Brain microvascular endothelial cell (primary cell): ENCODE measurements around the gene PAIP1.
A peak's percentile ranks its signal among the peaks of the same experiment; 100 is the strongest.

Experiments
- DNase-seq: peaks from one replicate; pipeline ENCODE4 v3.0.0-alpha.2; 2020
- H3K27ac ChIP-seq: fragments of 250-450 bp; sonication (Bioruptor Pico); 2 replicates; pipeline ENCODE4 v1.5.1; 2020; ENCODE audit warnings: mild to moderate bottlenecking, moderate library complexity
- H3K27me3 ChIP-seq: fragments of 250-450 bp; sonication (Bioruptor Pico); replicated peaks from 2 replicates; pipeline ENCODE4 v1.5.1; 2020; ENCODE audit warnings: mild to moderate bottlenecking
- H3K36me3 ChIP-seq: fragments of 250-450 bp; sonication (Bioruptor Pico); replicated peaks from 2 replicates; pipeline ENCODE4 v1.5.1; 2020; ENCODE audit warnings: mild to moderate bottlenecking
- H3K4me3 ChIP-seq: 2 replicates; pipeline ENCODE4 v1.5.1; 2011; ENCODE audit warnings: low read depth, mild to moderate bottlenecking, control low read depth, low read length, moderate library complexity
- in situ Hi-C: cut with HindIII; loops from 2 replicates; pipeline ENCODE4 v1.10.0; 2017; ENCODE audit warnings: low sequenced_read_pairs, low pct_ligation_motif_present
- TF ChIP-seq, protein P1 (sequence below): IDR thresholded peaks from 2 replicates; pipeline ENCODE4 v1.5.1; 2011; ENCODE audit warnings: low read depth, mild to moderate bottlenecking, moderate library complexity, low read length, control low read depth, inconsistent platforms; ENCODE audit errors: missing control alignments

Gene PAIP1, protein sequence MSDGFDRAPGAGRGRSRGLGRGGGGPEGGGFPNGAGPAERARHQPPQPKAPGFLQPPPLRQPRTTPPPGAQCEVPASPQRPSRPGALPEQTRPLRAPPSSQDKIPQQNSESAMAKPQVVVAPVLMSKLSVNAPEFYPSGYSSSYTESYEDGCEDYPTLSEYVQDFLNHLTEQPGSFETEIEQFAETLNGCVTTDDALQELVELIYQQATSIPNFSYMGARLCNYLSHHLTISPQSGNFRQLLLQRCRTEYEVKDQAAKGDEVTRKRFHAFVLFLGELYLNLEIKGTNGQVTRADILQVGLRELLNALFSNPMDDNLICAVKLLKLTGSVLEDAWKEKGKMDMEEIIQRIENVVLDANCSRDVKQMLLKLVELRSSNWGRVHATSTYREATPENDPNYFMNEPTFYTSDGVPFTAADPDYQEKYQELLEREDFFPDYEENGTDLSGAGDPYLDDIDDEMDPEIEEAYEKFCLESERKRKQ

DNA sequence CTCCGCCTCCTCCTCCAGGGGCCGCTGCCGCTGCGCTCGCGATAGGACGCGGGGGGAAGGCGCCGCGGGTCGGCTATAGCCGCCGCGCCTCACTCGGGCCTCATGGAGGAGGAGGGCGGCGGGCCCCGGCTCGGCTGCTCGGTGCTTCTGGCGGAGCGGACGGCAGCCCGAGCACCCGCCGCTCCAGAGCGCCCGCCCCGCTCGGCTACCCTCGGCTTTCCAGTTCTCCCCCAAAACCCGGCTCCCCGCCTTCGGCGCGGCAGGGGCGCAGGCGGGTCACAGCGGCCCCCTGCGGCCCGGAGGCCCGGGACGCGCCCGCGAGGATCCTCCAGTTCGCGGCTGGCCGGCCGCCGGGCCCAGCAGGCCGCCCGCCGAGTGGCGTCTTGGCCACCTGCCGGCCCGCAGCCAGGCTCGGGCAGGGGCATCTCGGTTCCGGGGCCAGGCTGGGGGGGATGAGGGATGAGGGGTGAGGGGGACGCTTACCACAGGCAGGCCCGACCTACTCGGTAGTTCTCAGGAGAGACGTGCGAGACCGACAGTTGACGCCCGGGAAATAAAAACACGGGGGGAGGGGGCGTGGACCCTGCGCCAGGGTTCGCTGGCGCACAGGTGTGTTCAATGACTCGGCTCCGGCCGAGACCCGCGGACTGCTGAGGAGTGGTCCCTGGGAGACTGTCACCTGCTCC, at the start of gene PAIP1:
TSS of gene PAIP1 (minus strand) at position 221 of the 686 bp plus-strand sequence. CDS start 231 bp downstream, outside the sequence.
- TF ChIP-seq, protein P1, sequence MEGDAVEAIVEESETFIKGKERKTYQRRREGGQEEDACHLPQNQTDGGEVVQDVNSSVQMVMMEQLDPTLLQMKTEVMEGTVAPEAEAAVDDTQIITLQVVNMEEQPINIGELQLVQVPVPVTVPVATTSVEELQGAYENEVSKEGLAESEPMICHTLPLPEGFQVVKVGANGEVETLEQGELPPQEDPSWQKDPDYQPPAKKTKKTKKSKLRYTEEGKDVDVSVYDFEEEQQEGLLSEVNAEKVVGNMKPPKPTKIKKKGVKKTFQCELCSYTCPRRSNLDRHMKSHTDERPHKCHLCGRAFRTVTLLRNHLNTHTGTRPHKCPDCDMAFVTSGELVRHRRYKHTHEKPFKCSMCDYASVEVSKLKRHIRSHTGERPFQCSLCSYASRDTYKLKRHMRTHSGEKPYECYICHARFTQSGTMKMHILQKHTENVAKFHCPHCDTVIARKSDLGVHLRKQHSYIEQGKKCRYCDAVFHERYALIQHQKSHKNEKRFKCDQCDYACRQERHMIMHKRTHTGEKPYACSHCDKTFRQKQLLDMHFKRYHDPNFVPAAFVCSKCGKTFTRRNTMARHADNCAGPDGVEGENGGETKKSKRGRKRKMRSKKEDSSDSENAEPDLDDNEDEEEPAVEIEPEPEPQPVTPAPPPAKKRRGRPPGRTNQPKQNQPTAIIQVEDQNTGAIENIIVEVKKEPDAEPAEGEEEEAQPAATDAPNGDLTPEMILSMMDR: no peak
- in situ Hi-C loops: no loop called here
- Histone ChIP-seq H3K27me3 (no peaks in the 10 kb centered on the region), H3K27ac (peak within 1 kb of the TSS; percentile 92), H3K4me3 (peak within 1 kb of the TSS; percentile 86), H3K36me3 (peaks cover 18% of the 10 kb centered on the region)
- peak; percentile 74 for DNase-seq

DNA sequence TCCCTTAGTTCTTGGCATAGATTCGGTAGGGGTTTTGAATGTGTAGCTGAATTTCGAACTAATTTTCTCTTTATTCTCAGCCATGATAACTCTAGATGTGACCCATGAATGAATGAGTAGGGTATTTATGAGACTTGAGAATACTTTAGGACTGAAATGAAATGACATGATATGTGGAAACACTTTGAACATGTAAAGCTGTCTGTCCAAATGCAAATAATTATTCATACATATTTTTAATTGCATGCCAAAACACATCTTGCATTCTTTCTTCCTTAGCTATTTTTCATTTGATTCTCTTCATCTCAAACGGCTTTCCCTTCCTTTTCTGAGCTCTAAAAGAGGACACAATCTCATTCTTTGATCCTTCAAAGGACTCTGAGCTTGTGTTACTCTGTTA, 49.5 kb upstream of the PAIP1 start:
- no peak for DNase-seq
- H3K4me3 ChIP-seq: no peak overlapping the region
- H3K27ac ChIP-seq: no peak overlapping the region
- H3K36me3 ChIP-seq: peaks cover 4% of the 10 kb centered on the region
- TF ChIP-seq, protein P1: no peak
- no peaks in the 10 kb centered on the region for H3K27me3 ChIP-seq
- in situ Hi-C loops: no loop called here

DNA sequence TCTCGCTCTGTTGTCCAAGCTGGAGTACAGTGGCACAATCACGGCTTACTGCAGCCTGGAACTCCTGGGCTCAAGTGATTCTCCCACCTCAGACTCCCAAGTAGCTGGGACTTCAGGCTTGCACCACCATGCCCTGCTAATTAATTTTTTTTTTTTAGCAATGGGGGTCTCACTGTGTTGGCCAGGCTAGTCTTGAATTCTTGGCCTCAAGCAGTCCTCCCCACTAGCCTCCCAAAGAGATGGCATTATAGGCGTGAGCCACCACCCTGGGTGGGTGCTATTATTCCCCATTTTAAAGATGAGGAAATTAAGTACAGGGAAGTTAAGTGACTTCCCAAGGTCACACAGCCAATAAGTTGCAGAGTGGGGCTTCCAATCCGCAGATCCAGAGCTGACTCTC, 47.8 kb upstream of the PAIP1 start:
- DNase-seq: no peak
- no peak overlapping the region for H3K4me3 ChIP-seq
- TF ChIP-seq, protein P1: no peak
- no peak overlapping the region for H3K27ac ChIP-seq
- peaks cover 4% of the 10 kb centered on the region for H3K36me3 ChIP-seq
- in situ Hi-C loops: no loop called here
- no peaks in the 10 kb centered on the region for H3K27me3 ChIP-seq

DNA sequence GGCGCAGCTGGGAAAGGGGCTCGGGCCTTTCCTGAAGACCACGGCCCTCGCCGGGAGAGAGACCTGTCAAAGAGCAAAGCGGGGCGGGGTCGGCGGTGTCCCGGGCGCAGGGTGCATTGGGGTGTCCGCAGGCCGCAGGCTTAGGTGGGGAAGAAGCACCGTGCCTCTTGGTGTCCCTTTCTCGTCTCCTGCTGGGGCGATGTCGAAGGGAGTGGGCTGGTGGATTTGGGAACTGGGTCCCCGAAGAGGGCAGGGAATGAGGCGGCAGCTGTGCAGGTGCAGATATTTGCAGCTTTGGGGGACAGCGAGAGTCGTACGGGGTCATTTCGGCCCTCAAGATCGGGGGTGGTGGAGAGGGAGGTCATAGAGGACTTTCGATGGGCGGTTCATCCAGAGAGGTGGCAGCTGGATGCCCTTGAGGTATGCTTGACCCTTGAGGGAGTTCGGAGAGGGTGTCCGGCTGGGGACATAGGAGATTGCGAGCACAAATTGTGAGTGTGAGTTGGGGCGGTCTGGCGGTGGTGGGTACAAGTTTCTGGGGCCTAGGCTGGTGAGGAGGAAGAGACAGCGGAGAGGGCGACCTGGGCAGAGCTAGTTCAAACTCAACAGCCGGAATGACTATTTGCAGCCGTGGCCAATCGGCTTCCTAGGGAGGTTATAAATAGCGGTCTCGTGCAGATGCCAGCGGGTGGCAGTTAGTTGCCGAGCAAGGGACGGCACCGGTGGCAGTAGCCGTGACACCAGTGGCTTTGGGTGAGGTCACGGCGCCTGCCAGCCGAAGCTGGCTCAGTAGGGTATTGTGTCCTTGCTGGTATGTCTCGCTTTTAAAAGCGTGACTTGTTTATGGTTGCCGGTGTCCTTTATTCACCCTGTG, 46.7 kb upstream of the PAIP1 start:
- Histone ChIP-seq H3K27ac (peak overlapping the region; percentile 57), H3K4me3 (peak overlapping the region; percentile 82), H3K36me3 (no peaks in the 10 kb centered on the region), H3K27me3 (no peaks in the 10 kb centered on the region)
- DNase-seq: peak; percentile 12
- in situ Hi-C loops: no loop called here
- TF ChIP-seq, protein P1: no peak

DNA sequence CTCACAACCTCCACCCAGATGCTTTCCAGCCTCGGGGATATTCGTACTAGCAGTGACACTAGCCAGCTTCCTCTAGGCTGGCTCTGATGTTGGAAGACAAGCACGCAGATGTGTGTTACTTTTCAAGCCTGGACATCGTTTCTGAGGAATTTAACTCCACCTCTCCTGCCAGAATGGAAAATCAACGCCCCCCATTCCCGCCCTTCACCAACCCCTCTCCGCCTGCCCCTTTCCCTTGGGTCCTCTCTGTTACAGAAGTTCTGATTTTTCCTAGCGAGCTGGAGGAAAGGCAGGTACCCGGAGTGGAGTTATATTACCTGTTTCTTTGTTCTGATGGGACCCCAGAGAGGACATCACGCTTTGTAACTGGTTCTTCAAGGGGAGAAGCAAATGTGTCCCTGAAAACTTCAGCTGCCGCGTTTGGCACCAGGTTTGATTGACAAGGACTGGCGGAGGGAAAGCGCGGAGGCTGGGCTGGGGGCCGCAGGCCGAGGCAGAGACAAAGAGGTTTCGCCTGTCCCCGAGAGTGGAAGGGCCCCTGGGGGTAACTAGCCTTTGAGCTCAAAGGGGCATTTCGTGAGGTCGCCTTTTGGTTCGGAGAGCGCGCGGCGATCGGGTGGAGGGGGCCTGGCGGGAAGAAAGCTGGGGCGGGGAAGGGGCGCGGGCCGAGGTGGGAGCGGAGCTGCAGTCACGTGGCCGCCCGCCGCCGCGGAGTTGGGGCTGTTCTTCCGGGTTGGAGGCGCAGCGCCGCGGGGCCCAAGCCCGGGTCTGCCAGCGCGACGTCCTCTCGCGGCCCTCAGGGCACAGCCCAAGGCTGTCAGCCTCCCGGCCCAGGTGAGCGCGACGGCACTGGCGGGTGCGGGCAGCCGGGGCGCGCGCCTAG, 45.8 kb upstream of the PAIP1 start, which contains the start of gene NNT:
TSS of gene NNT (plus strand) at position 720 of the 883 bp plus-strand sequence. CDS start 6,016 bp downstream, outside the sequence.
- Histone ChIP-seq H3K27ac (peak within 1 kb of the TSS; percentile 57), H3K4me3 (peak within 1 kb of the TSS; percentile 82), H3K36me3 (no peaks in the 10 kb centered on the region), H3K27me3 (no peaks in the 10 kb centered on the region)
- in situ Hi-C loops: no loop called here
- peak; percentile 48 for DNase-seq
- TF ChIP-seq, protein P1: no peak
